Tibial artery (tissue), 4 donors: ENCODE data around the gene SARDH.

ENCODE experiments used
- DNase-seq, 2 donors: peaks; one replicate each; pipeline ENCODE4 v3.0.0-alpha.2; 2019
- H3K27ac ChIP-seq, 2 donors: fragments of 200-600 bp; sonication (generic) in 1 of 2; 1 replicate in 1 of 2; 2 replicates in 1 of 2; pipeline ENCODE4 v1.5.1; 2018 to 2019; ENCODE audit warnings: mild to moderate bottlenecking in 1 of 2
- H3K27me3 ChIP-seq, 2 donors: fragments of 200-600 bp; sonication (generic) in 1 of 2; one replicate each; pipeline versions ENCODE4 v1.5.1 to v1.6.0; 2016 to 2019
- H3K36me3 ChIP-seq, 3 donors: fragments of 200-600 bp; sonication (generic) in 2 of 3; one replicate each; pipeline ENCODE4 v1.5.1; 2016 to 2019; ENCODE audit warnings: mild to moderate bottlenecking in 2 of 3
- H3K4me1 ChIP-seq, 4 donors: fragments of 200-600 bp; sonication (generic) in 2 of 4; 1 replicate in 3 of 4; 2 replicates in 1 of 4; pipeline ENCODE4 v1.5.1; 2016 to 2019
- H3K4me3 ChIP-seq, 2 donors: fragments of 200-600 bp; sonication (generic) in 1 of 2; 1 replicate in 1 of 2; 2 replicates in 1 of 2; pipeline ENCODE4 v1.5.1; 2018 to 2019; ENCODE audit warnings: mild to moderate bottlenecking in 2 of 2
- H3K9me3 ChIP-seq, 3 donors: fragments of 200-600 bp; sonication (generic) in 1 of 3; one replicate each; pipeline ENCODE4 v1.5.1; 2016 to 2019
- CTCF ChIP-seq, 2 experiments: fragments of 200-600 bp in 1 of 2; fragments of 450-650 bp in 1 of 2; IDR thresholded peaks; one replicate each; pipeline ENCODE4 v1.5.1; 2017 to 2019; ENCODE audit warnings: antibody characterized with exemption in 2 of 2, mild to moderate bottlenecking in 1 of 2, moderate library complexity in 1 of 2
- intact Hi-C: fragments of 100-400 bp; cut with DNase I; formaldehyde crosslinking; loops from one replicate; pipeline ENCODE4 v1.15.0; 2023; ENCODE audit warnings: low total_unique reads

The SARDH gene

GRCh38 chr9:133727876-133728441, 10.2 kb downstream of the SARDH start:
- Histone ChIP-seq H3K27ac (no peak overlapping the region), H3K4me1 (no peaks in the 10 kb centered on the region), H3K9me3 (no peaks in the 10 kb centered on the region), H3K27me3 (peaks cover 0 to 50% of the 10 kb centered on the region in 2 donors), H3K36me3 (no peaks in the 10 kb centered on the region), H3K4me3 (no peak overlapping the region)
- no peak for TF ChIP-seq CTCF (IDR thresholded peaks at IDR 0.05)
- intact Hi-C loops, result no loop called here
- peak in 1 of 2 donors; percentile 51 for DNase-seq

- TF ChIP-seq CTCF (IDR thresholded peaks at IDR 0.05), result no peak
- Histone ChIP-seq H3K4me1 (no peaks in the 10 kb centered on the region), H3K36me3 (no peaks in the 10 kb centered on the region), H3K4me3 (no peak overlapping the region), H3K27me3 (peaks cover 0 to 50% of the 10 kb centered on the region in 2 donors), H3K9me3 (no peaks in the 10 kb centered on the region), H3K27ac (no peak overlapping the region)
- intact Hi-C loops, result no loop called here
- DNase-seq, result peak in 1 of 2 donors; percentile 56
These were observed 10.8 kb downstream of the SARDH start for GRCh38 chr9:133727277-133727875.

- Histone ChIP-seq H3K4me3 (no peak overlapping the region), H3K4me1 (no peaks in the 10 kb centered on the region), H3K27me3 (peaks cover 0 to 45% of the 10 kb centered on the region in 2 donors), H3K27ac (no peak overlapping the region), H3K36me3 (no peaks in the 10 kb centered on the region), H3K9me3 (no peaks in the 10 kb centered on the region)
- intact Hi-C loops, result no loop called here
- DNase-seq, result peak in 1 of 2 donors; percentile 55
- TF ChIP-seq CTCF (IDR thresholded peaks at IDR 0.05), result peak in 1 of 2 experiments; percentile 17
These were observed 11.5 kb downstream of the SARDH start for GRCh38 chr9:133726401-133727276.

GRCh38 chr9:133725886-133726285, 12.3 kb downstream of the SARDH start:
- intact Hi-C loops, result no loop called here
- Histone ChIP-seq H3K4me1 (no peaks in the 10 kb centered on the region), H3K27me3 (peaks cover 0 to 41% of the 10 kb centered on the region in 2 donors), H3K9me3 (no peaks in the 10 kb centered on the region), H3K27ac (no peak overlapping the region), H3K36me3 (no peaks in the 10 kb centered on the region), H3K4me3 (no peak overlapping the region)
- no peak for DNase-seq
- TF ChIP-seq CTCF (IDR thresholded peaks at IDR 0.05), result no peak

- no peak overlapping the region for H3K4me3 ChIP-seq
- no peaks in the 10 kb centered on the region for H3K36me3 ChIP-seq
- H3K4me1 ChIP-seq, result no peaks in the 10 kb centered on the region
- DNase-seq, result peak in 1 of 2 donors; percentile 46
- intact Hi-C loops, result no loop called here
- H3K9me3 ChIP-seq, result no peaks in the 10 kb centered on the region
- H3K27me3 ChIP-seq, result peaks cover 0 to 52% of the 10 kb centered on the region in 2 donors
- no peak for TF ChIP-seq CTCF (IDR thresholded peaks at IDR 0.05)
- H3K27ac ChIP-seq, result no peak overlapping the region
These were observed 19.4 kb downstream of the SARDH start for GRCh38 chr9:133718563-133719315.
